Type B pancreatic cell (in vitro differentiated cells): Measurements from ENCODE around the gene BSCL2. TPM values are rescaled to one million over a fixed set of nuclear protein-coding genes. Genes with fewer than 3 reads are reported as not detected.

Source experiments
- DNase-seq: peaks from one replicate; pipeline ENCODE4 v3.0.0; 2021; ENCODE audit warnings: mixed read lengths; ENCODE audit not compliant: unreplicated experiment; ENCODE audit errors: extremely low spot score
- H3K27ac Mint-ChIP-seq: 2 replicates; pipeline ENCODE4 v1.8.0; 2021; ENCODE audit warnings: mild to moderate bottlenecking, mixed read lengths
- H3K27me3 Mint-ChIP-seq: 2 replicates; pipeline ENCODE4 v1.8.0; 2021; ENCODE audit warnings: mixed read lengths
- H3K36me3 Mint-ChIP-seq: 2 replicates; pipeline ENCODE4 v1.8.0; 2021; ENCODE audit warnings: mixed read lengths
- H3K4me1 Mint-ChIP-seq: one replicate; pipeline ENCODE4 v1.8.0; 2021; ENCODE audit warnings: mixed read lengths; ENCODE audit not compliant: unreplicated experiment
- H3K4me3 Mint-ChIP-seq: 2 replicates; pipeline ENCODE4 v1.8.0; 2021; ENCODE audit warnings: mild to moderate bottlenecking, mixed read lengths
- H3K9me3 Mint-ChIP-seq: 2 replicates; pipeline ENCODE4 v1.8.0; 2021; ENCODE audit warnings: mixed read lengths
- CTCF ChIP-seq: fragments of 200-600 bp; sonication (generic); conservative IDR thresholded peaks from 2 replicates; pipeline ENCODE4 v1.5.0; 2021; ENCODE audit warnings: antibody characterized with exemption, mild to moderate bottlenecking
- total RNA-seq: library from RNA; stranded (reverse); gene quantifications from 2 replicates; pipeline ENCODE4 v1.2.1, GENCODE V29; 2021; ENCODE audit warnings: low replicate concordance

The BSCL2 gene
- total RNA-seq, 1 donor from 2014 or later: 94.6 TPM

GRCh38 chr11:62710001-62710345 is 2.7 kb upstream of the BSCL2 start:
- Mint-ChIP-seq H3K27me3 (no peaks in the 10 kb centered on the region), H3K4me3 (peak overlapping the region; percentile 95), H3K36me3 (peaks cover 26% of the 10 kb centered on the region), H3K27ac (peak overlapping the region; percentile 96), H3K4me1 (peaks cover 49% of the 10 kb centered on the region), H3K9me3 (no peaks in the 10 kb centered on the region)
- no peak for TF ChIP-seq CTCF
- DNase-seq: no peak

- TF ChIP-seq CTCF: peak; percentile 17
- no peaks in the 10 kb centered on the region for H3K27me3 Mint-ChIP-seq
These were observed 2.2 kb upstream of the BSCL2 start for GRCh38 chr11:62709247-62710000.

GRCh38 chr11:62708793-62709192 is 1.6 kb upstream of the BSCL2 start:
- DNase-seq: no peak
- no peak for TF ChIP-seq CTCF
- peak overlapping the region; percentile 95 for H3K4me3 Mint-ChIP-seq
- no peaks in the 10 kb centered on the region for H3K27me3 Mint-ChIP-seq
- peak overlapping the region; percentile 96 for H3K27ac Mint-ChIP-seq
- peaks cover 44% of the 10 kb centered on the region for H3K4me1 Mint-ChIP-seq
- H3K9me3 Mint-ChIP-seq: no peaks in the 10 kb centered on the region
- H3K36me3 Mint-ChIP-seq: peaks cover 22% of the 10 kb centered on the region

More at GRCh38 chr11:62709247-62710000, 2.2 kb upstream of the BSCL2 start:
- DNase-seq: peak; percentile 94
- peak overlapping the region; percentile 96 for H3K27ac Mint-ChIP-seq
- H3K9me3 Mint-ChIP-seq: no peaks in the 10 kb centered on the region
- peaks cover 26% of the 10 kb centered on the region for H3K36me3 Mint-ChIP-seq
- peaks cover 49% of the 10 kb centered on the region for H3K4me1 Mint-ChIP-seq
- H3K4me3 Mint-ChIP-seq: peak overlapping the region; percentile 95

- peak overlapping the region; percentile 95 for H3K4me3 Mint-ChIP-seq
- no peaks in the 10 kb centered on the region for H3K27me3 Mint-ChIP-seq
- H3K36me3 Mint-ChIP-seq: peaks cover 20% of the 10 kb centered on the region
- peaks cover 40% of the 10 kb centered on the region for H3K4me1 Mint-ChIP-seq
- H3K27ac Mint-ChIP-seq: peak overlapping the region; percentile 96
- no peaks in the 10 kb centered on the region for H3K9me3 Mint-ChIP-seq
- no peak for DNase-seq
- TF ChIP-seq CTCF: no peak
These were observed 1.2 kb upstream of the BSCL2 start for GRCh38 chr11:62708392-62708791.

GRCh38 chr11:62706850-62707247 is 375 bp downstream of the BSCL2 start:
- H3K36me3 Mint-ChIP-seq: peaks cover 12% of the 10 kb centered on the region
- H3K4me1 Mint-ChIP-seq: peaks cover 33% of the 10 kb centered on the region

More at GRCh38 chr11:62706850-62707247, 375 bp downstream of the BSCL2 start:
- Mint-ChIP-seq H3K9me3 (no peaks in the 10 kb centered on the region), H3K27me3 (no peaks in the 10 kb centered on the region), H3K27ac (peak overlapping the region; percentile 90), H3K4me3 (peak overlapping the region; percentile 95)
- no peak for DNase-seq
- TF ChIP-seq CTCF: no peak
